ENCODE results near the gene LSM5. TPM values are rescaled to one million over a fixed set of nuclear protein-coding genes. Genes with fewer than 3 reads are reported as not detected.

The LSM5 gene
- total RNA-seq, 2 donors from 2014 or later: 74.7 to 102 TPM

- Mint-ChIP-seq H3K9me3 (no peaks in the 10 kb centered on the region), H3K4me3 (no peak overlapping the region), H3K27me3 (ENCODE audit: insufficient read depth) (no peaks in the 10 kb centered on the region), H3K27ac (no peak overlapping the region), H3K4me1 (peaks cover 12% of the 10 kb centered on the region), H3K36me3 (ENCODE audit: low read depth) (peaks cover 7% of the 10 kb centered on the region)
- H3K36me3 ChIP-seq (ENCODE audit: control insufficient read depth, insufficient read depth, low read length): peaks cover 5% of the 10 kb centered on the region
- no peak for DNase-seq
- no peaks in the 10 kb centered on the region for H3K27me3 ChIP-seq (ENCODE audit: control insufficient read depth, insufficient read depth, low read length, poor library complexity, severe bottlenecking)
- no peak for TF ChIP-seq CTCF (conservative IDR thresholded peaks at IDR 0.05)
- no peak overlapping the region for H3K27ac ChIP-seq (ENCODE audit: low read depth, low read length)
- H3K9ac ChIP-seq (ENCODE audit: extremely low read depth, low read length, poor library complexity, severe bottlenecking): no peak overlapping the region
- WGBS, 2 experiments (ENCODE audit: insufficient coverage in 1 of 2, insufficient read length in 1 of 2): 95% methylated on average over 9 to 13 of the region's 13 CpGs
- H3K4me1 ChIP-seq (ENCODE audit: control insufficient read depth, insufficient read depth, low read length): no peaks in the 10 kb centered on the region
- peaks cover 12% of the 10 kb centered on the region for H3K9me3 ChIP-seq (ENCODE audit: control insufficient read depth, low read length)
- H3K4me3 ChIP-seq (ENCODE audit: low read length): no peak overlapping the region
Observed at GRCh38 chr7:32531402-32531801, 41.2 kb upstream of the LSM5 start.

DNA sequence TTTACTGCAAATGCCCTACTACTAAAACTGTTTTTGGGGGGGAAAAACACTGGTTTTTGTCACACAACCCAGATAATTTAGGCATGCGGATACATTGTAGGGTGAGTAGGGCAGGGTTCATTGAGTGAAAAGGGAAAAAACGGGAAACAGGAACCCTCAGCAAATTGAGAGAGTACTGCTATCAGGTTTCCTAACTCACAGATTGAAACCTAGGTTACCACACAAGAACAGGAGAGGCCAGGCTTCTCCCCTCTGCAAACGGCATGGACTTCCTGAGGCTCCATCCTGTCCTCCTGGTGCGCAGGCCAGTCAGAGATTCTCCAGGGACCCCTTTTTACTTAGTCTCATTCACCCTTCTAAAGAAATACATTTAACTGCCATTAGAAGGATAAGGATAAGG is 35.7 kb upstream of the LSM5 start:
- Histone ChIP-seq H3K36me3 (ENCODE audit: control insufficient read depth, insufficient read depth, low read length) (peaks cover 20% of the 10 kb centered on the region), H3K27me3 (ENCODE audit: control insufficient read depth, insufficient read depth, low read length, poor library complexity, severe bottlenecking) (no peaks in the 10 kb centered on the region), H3K9ac (ENCODE audit: extremely low read depth, low read length, poor library complexity, severe bottlenecking) (no peak overlapping the region), H3K4me1 (ENCODE audit: control insufficient read depth, insufficient read depth, low read length) (no peaks in the 10 kb centered on the region), H3K9me3 (ENCODE audit: control insufficient read depth, low read length) (peaks cover 43% of the 10 kb centered on the region), H3K4me3 (ENCODE audit: low read length) (no peak overlapping the region), H3K27ac (ENCODE audit: low read depth, low read length) (no peak overlapping the region)
- DNase-seq: no peak
- peaks cover 39% of the 10 kb centered on the region for H3K36me3 Mint-ChIP-seq (ENCODE audit: low read depth)
- H3K4me3 Mint-ChIP-seq: no peak overlapping the region
- TF ChIP-seq CTCF (conservative IDR thresholded peaks at IDR 0.05): no peak
- peaks cover 11% of the 10 kb centered on the region for H3K4me1 Mint-ChIP-seq
- 86 to 94% methylated on average over 2 to 4 of the region's 4 CpGs for WGBS, 2 experiments (ENCODE audit: insufficient coverage in 1 of 2, insufficient read length in 1 of 2)
- H3K27me3 Mint-ChIP-seq (ENCODE audit: insufficient read depth): no peaks in the 10 kb centered on the region
- H3K9me3 Mint-ChIP-seq: peaks cover 28% of the 10 kb centered on the region
- H3K27ac Mint-ChIP-seq: no peak overlapping the region

- Histone ChIP-seq H3K27me3 (ENCODE audit: control insufficient read depth, insufficient read depth, low read length, poor library complexity, severe bottlenecking) (no peaks in the 10 kb centered on the region), H3K9me3 (ENCODE audit: control insufficient read depth, low read length) (peaks cover 55% of the 10 kb centered on the region), H3K27ac (ENCODE audit: low read depth, low read length) (no peak overlapping the region), H3K36me3 (ENCODE audit: control insufficient read depth, insufficient read depth, low read length) (peaks cover 32% of the 10 kb centered on the region), H3K9ac (ENCODE audit: extremely low read depth, low read length, poor library complexity, severe bottlenecking) (no peak overlapping the region), H3K4me3 (ENCODE audit: low read length) (no peak overlapping the region), H3K4me1 (ENCODE audit: control insufficient read depth, insufficient read depth, low read length) (no peaks in the 10 kb centered on the region)
- no peaks in the 10 kb centered on the region for H3K27me3 Mint-ChIP-seq (ENCODE audit: insufficient read depth)
- DNase-seq: no peak
- H3K9me3 Mint-ChIP-seq: peaks cover 40% of the 10 kb centered on the region
- no peak overlapping the region for H3K4me3 Mint-ChIP-seq
- peaks cover 11% of the 10 kb centered on the region for H3K4me1 Mint-ChIP-seq
- H3K27ac Mint-ChIP-seq: no peak overlapping the region
- H3K36me3 Mint-ChIP-seq (ENCODE audit: low read depth): peaks cover 51% of the 10 kb centered on the region
- TF ChIP-seq CTCF (conservative IDR thresholded peaks at IDR 0.05): no peak
Observed at GRCh38 chr7:32524631-32525030, 34.5 kb upstream of the LSM5 start.
